Caco-2 (cell line): ENCODE results near the gene OTOG. TPM values are rescaled to one million over a fixed set of nuclear protein-coding genes. Genes with fewer than 3 reads are reported as not detected.

Experiments
- BruUV-seq: library from RNA; stranded (reverse); fragments of 400-500 nt; replicated peaks from 2 replicates; lab custom pipeline; 2021; lab: Mats Ljungman, UMichigan
- CTCF ChIA-PET: fragments of 300-600 bp; sonication (Branson Sonifier 250); formaldehyde crosslinking; loops from one replicate; lab custom pipeline; 2022; ENCODE audit warnings: antibody characterized with exemption; lab: Charles Lee
- POLR2A ChIA-PET: fragments of 300-600 bp; sonication (Branson Sonifier 250); formaldehyde crosslinking; loops from one replicate; lab custom pipeline; 2022; ENCODE audit warnings: antibody characterized with exemption; lab: Charles Lee
- DNase-seq, 2 experiments: peaks; one replicate each; pipeline versions ENCODE4 v3.0.0 to v3.0.0-alpha.2; 2020 to 2022
- H3K27me3 ChIP-seq: replicated peaks from 2 replicates; pipeline ENCODE4 v1.6.0; 2011; ENCODE audit warnings: low read length; ENCODE audit not compliant: control insufficient read depth, insufficient read depth
- H3K36me3 ChIP-seq: 2 replicates; pipeline ENCODE4 v1.5.1; 2011; ENCODE audit warnings: low read length; ENCODE audit not compliant: control insufficient read depth, insufficient read depth
- H3K4me1 ChIP-seq: fragments of 250-450 bp; sonication (Bioruptor Pico); 2 replicates; pipeline ENCODE4 v1.5.1; 2020; ENCODE audit warnings: mild to moderate bottlenecking
- H3K4me3 ChIP-seq: 2 replicates; pipeline ENCODE4 v1.5.1; 2011; ENCODE audit warnings: low read depth, mild to moderate bottlenecking, control low read depth, low read length
- H3K9me3 ChIP-seq: fragments of 250-450 bp; sonication (Bioruptor Pico); 2 replicates; pipeline ENCODE4 v1.5.1; 2020; ENCODE audit warnings: mild to moderate bottlenecking, moderate library complexity
- H3K27ac Mint-ChIP-seq: one replicate; pipeline ENCODE4 v1.8.0; 2022; ENCODE audit warnings: mixed read lengths; ENCODE audit not compliant: unreplicated experiment
- H3K27me3 Mint-ChIP-seq: one replicate; pipeline ENCODE4 v1.8.0; 2022; ENCODE audit warnings: mixed read lengths; ENCODE audit not compliant: insufficient read depth, unreplicated experiment
- H3K36me3 Mint-ChIP-seq: one replicate; pipeline ENCODE4 v1.8.0; 2022; ENCODE audit warnings: mild to moderate bottlenecking, mixed read lengths; ENCODE audit not compliant: insufficient read depth, unreplicated experiment
- H3K4me1 Mint-ChIP-seq: one replicate; pipeline ENCODE4 v1.8.0; 2022; ENCODE audit warnings: low read depth, mixed read lengths; ENCODE audit not compliant: unreplicated experiment
- H3K4me3 Mint-ChIP-seq: one replicate; pipeline ENCODE4 v1.8.0; 2022; ENCODE audit warnings: mild to moderate bottlenecking, moderate library complexity, mixed read lengths; ENCODE audit not compliant: unreplicated experiment
- H3K9me3 Mint-ChIP-seq: one replicate; pipeline ENCODE4 v1.8.0; 2022; ENCODE audit warnings: mixed read lengths; ENCODE audit not compliant: unreplicated experiment
- intact Hi-C: fragments of 100-400 bp; cut with micrococcal nuclease; formaldehyde crosslinking; loops from one replicate; pipeline ENCODE4 v1.10.0; 2022; ENCODE audit not compliant: unreplicated experiment
- total RNA-seq: library from RNA; stranded (reverse); gene quantifications from 2 replicates; pipeline ENCODE4 v1.2.3, GENCODE V29; 2022
- TF ChIP-seq, protein P1 (sequence below), 2 experiments: fragments of 200-600 bp in 1 of 2; IDR thresholded peaks; 1 replicate in 1 of 2; 2 replicates in 1 of 2; pipeline versions ENCODE4 v1.5.1 to v1.8.0; 2011 to 2022; ENCODE audit warnings: antibody characterized with exemption in 1 of 2, control low read depth in 1 of 2, inconsistent platforms in 1 of 2, low read depth in 1 of 2, low read length in 1 of 2, mild to moderate bottlenecking in 1 of 2, moderate library complexity in 1 of 2; ENCODE audit not compliant: insufficient read depth in 1 of 2, severe bottlenecking in 1 of 2, unreplicated experiment in 1 of 2

Gene OTOG
- total RNA-seq, 1 experiment from 2014 or later = 0.95 TPM

DNA sequence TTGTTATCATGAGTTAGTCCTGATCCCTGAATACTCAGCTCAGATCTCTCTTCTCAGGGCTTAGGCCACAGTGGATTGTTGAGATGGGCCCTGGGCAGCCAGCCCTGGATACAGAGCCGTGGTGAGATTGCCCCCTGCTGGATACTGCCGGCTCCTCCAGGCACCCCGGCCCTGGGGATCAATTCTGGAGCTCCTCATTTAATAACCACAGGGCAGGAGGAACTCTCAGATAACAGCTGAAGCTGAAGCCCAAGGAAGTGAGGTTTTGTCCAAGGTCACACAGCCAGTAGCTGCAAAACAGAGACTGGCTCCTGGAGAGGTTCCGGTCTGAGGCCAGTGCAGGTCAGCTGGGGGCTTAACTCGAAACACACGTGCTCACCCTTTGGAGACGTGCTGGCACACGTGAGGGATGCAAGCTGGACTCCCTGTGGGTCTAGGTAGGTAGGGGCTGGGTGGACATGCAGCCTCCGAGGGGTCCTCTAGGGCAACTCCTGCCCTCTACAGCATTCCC is 18.8 kb upstream of the OTOG start:
- Mint-ChIP-seq H3K4me3 (no peak overlapping the region), H3K9me3 (no peaks in the 10 kb centered on the region), H3K36me3 (peaks cover 78% of the 10 kb centered on the region), H3K27me3 (no peaks in the 10 kb centered on the region), H3K27ac (peak overlapping the region; percentile 39), H3K4me1 (peaks cover 17% of the 10 kb centered on the region)
- peaks cover 33% of the 10 kb centered on the region for H3K4me1 ChIP-seq
- TF ChIP-seq, protein P1, sequence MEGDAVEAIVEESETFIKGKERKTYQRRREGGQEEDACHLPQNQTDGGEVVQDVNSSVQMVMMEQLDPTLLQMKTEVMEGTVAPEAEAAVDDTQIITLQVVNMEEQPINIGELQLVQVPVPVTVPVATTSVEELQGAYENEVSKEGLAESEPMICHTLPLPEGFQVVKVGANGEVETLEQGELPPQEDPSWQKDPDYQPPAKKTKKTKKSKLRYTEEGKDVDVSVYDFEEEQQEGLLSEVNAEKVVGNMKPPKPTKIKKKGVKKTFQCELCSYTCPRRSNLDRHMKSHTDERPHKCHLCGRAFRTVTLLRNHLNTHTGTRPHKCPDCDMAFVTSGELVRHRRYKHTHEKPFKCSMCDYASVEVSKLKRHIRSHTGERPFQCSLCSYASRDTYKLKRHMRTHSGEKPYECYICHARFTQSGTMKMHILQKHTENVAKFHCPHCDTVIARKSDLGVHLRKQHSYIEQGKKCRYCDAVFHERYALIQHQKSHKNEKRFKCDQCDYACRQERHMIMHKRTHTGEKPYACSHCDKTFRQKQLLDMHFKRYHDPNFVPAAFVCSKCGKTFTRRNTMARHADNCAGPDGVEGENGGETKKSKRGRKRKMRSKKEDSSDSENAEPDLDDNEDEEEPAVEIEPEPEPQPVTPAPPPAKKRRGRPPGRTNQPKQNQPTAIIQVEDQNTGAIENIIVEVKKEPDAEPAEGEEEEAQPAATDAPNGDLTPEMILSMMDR (IDR thresholded peaks at IDR 0.05; ENCODE audit: insufficient read depth in 1 of 2, low read depth in 1 of 2, low read length in 1 of 2, severe bottlenecking in 1 of 2, unreplicated experiment in 1 of 2) = peak; percentile 55 to 78
- ChIA-PET CTCF (interaction anchor here (0.5 to 1.7 kb wide), 15 partner anchors 8 to 442 kb away, joined by 3 to 15 read pairs (median 4); partner anchors contain the start of genes KCNJ11 and USH1C), POLR2A (interaction anchor here (0.8 kb wide), 1 partner anchor 14 kb away, joined by 4 read pairs; no protein-coding TSS in a partner anchor)
- H3K9me3 ChIP-seq = no peaks in the 10 kb centered on the region
- H3K27me3 ChIP-seq = no peaks in the 10 kb centered on the region
- no TSS peak for BruUV-seq
- DNase-seq = peak in 1 of 2 experiments; percentile 69
- intact Hi-C loops = loop anchor here (1.0 kb wide), 1 partner anchor 142 kb away; no protein-coding TSS in a partner anchor
- peaks cover 12% of the 10 kb centered on the region for H3K36me3 ChIP-seq
- no peak overlapping the region for H3K4me3 ChIP-seq

DNA sequence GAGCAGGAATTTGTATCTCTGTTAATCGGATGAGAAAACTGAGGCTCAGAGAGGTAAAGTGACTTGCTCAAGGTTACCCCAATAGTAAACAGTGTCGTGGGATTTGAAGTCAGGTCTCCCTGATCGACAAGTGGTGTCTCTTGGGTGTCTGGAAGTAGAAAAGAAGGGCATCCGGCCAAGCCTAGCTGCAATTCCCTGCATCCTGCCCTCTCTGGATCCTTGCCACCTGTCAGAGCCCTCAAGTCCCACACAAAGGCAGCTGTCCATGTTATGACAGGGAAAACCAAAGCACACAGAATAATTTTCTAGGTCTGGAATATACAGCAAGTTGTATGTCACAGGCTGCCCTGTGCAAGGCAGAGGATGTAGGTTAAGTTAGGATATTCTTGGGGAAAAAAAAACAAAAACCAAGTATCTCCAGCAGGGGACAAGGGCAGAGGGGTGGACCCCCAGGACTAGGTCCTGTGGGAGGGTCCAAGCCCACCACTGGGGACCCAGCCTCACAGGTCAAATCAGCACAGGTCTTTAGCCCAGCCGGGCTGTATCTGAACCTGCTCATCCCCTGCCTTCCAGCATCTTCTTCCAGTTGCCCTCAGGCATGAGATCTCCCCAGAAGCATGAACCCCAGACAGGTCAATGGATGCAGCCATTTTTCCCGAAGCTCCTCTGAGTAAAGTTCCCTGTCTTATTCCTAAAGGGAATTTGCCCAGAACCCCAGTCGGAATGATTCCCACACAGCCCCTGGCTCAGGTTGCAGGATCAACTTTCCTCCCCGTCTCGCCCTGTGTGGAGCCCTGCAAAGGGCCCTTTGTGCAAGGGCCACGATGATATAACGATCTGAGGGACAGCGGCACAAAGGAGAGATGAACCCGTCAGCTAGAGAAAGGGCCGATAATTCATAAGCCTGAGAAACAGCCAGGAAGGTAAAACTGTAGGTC is 17.9 kb upstream of the OTOG start:
- ChIA-PET CTCF (interaction anchor here (1.2 kb wide), 1 partner anchor 145 kb away, joined by 15 read pairs; no protein-coding TSS in a partner anchor), POLR2A (interaction anchor here (0.8 kb wide), 1 partner anchor 13 kb away, joined by 4 read pairs; no protein-coding TSS in a partner anchor)
- Mint-ChIP-seq H3K4me3 (no peak overlapping the region), H3K27ac (peak overlapping the region; percentile 39), H3K4me1 (peaks cover 22% of the 10 kb centered on the region), H3K9me3 (no peaks in the 10 kb centered on the region), H3K36me3 (peaks cover 72% of the 10 kb centered on the region), H3K27me3 (no peaks in the 10 kb centered on the region)
- BruUV-seq = no TSS peak
- TF ChIP-seq, protein P1 (IDR thresholded peaks at IDR 0.05; ENCODE audit: insufficient read depth in 1 of 2, low read depth in 1 of 2, low read length in 1 of 2, severe bottlenecking in 1 of 2, unreplicated experiment in 1 of 2) = no peak
- H3K27me3 ChIP-seq = no peaks in the 10 kb centered on the region
- DNase-seq = no peak
- H3K4me1 ChIP-seq = peaks cover 42% of the 10 kb centered on the region
- H3K4me3 ChIP-seq = no peak overlapping the region
- no peaks in the 10 kb centered on the region for H3K9me3 ChIP-seq
- peaks cover 11% of the 10 kb centered on the region for H3K36me3 ChIP-seq
- intact Hi-C loops = loop anchor here (1.0 kb wide), 1 partner anchor 143 kb away; no protein-coding TSS in a partner anchor

DNA sequence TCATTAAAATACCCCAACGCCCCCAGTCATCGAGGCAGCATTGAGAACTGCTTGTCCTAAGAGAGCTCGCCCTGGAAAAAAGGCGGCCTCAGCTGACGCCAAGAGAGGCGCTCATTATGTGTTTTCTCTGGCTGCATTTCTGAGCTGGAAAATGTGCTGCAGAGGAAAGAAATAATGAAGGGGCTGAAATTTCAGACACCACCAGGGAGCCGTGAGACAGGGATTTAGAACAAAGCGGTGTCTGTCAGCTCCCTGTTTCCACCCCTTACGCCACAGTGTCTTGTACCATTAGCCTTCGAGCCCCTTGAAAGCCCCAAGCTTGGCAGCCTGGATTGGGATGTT is 17.2 kb upstream of the OTOG start:
- BruUV-seq = no TSS peak
- no peak overlapping the region for H3K4me3 Mint-ChIP-seq
- TF ChIP-seq, protein P1 (IDR thresholded peaks at IDR 0.05; ENCODE audit: insufficient read depth in 1 of 2, low read depth in 1 of 2, low read length in 1 of 2, severe bottlenecking in 1 of 2, unreplicated experiment in 1 of 2) = no peak

More for the DNA sequence above, 17.2 kb upstream of the OTOG start:
- Histone ChIP-seq H3K9me3 (no peaks in the 10 kb centered on the region), H3K4me3 (no peak overlapping the region), H3K4me1 (peaks cover 45% of the 10 kb centered on the region), H3K27me3 (no peaks in the 10 kb centered on the region), H3K36me3 (peaks cover 11% of the 10 kb centered on the region)
- intact Hi-C loops = no loop called here
- H3K9me3 Mint-ChIP-seq = no peaks in the 10 kb centered on the region
- no peaks in the 10 kb centered on the region for H3K27me3 Mint-ChIP-seq
- ChIA-PET POLR2A (no interaction called here), CTCF (no interaction called here)
- peaks cover 22% of the 10 kb centered on the region for H3K4me1 Mint-ChIP-seq
- DNase-seq = no peak
- no peak overlapping the region for H3K27ac Mint-ChIP-seq
- H3K36me3 Mint-ChIP-seq = peaks cover 65% of the 10 kb centered on the region
